ENCODE data around the gene APEX1. TPM values are rescaled to one million over a fixed set of nuclear protein-coding genes. Genes with fewer than 3 reads are reported as not detected.
A peak's percentile ranks its signal among the peaks of the same experiment; 100 is the strongest.

The APEX1 gene
- total and polyA plus RNA-seq, 2 of the 8 experiments (the other 6 are each of a cell fraction or from before 2014, with no cell fraction given) = 384 to 700 TPM

DNA sequence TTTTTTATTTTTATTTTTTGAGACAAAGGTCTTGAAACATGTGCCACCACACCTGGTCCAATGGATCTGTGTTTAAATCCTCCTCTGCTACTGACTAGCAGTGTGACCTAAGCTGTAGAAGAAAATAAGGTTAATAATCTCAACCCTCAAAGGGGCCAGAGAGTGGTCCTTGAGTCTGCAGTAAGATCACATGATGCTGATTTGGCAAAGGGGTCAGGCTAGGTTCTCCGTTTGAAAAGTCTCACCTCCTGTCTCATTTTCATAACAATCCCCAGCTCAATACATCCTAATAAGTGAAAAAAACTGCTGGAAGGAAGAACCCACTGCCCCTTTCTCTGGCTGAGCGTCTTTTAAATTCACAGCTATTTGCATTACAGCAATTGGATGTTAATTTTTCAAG lies 33.8 kb upstream of the APEX1 start:
- CTCF ChIA-PET (ENCODE audit: partially characterized antibody) = interaction anchor here (0.8 to 1.0 kb wide), 4 partner anchors 13 to 236 kb away, joined by 3 read pairs; no protein-coding TSS in a partner anchor
- Histone ChIP-seq H2BK20ac (ENCODE audit: low read length) (no peak overlapping the region; the same call in 1 of the 2 replicates), H3K79me1 (ENCODE audit: low read depth, low read length) (no peaks in the 10 kb centered on the region), H2BK12ac (ENCODE audit: low read depth, low read length) (no peak overlapping the region), H3K36me3 (ENCODE audit: control insufficient read depth in 2 of 4, insufficient read depth in 4 of 4, low read length in 3 of 4) (no peaks in the 10 kb centered on the region), H3K9ac (replicated peaks in 1 of 4; ENCODE audit: extremely low read depth in 1 of 4, low read depth in 3 of 4, low read length in 3 of 4) (no peak overlapping the region), H3K14ac (ENCODE audit: insufficient read length) (no peak overlapping the region), H3K27me3 (replicated peaks in 1 of 4; ENCODE audit: control insufficient read depth in 3 of 4, extremely low read depth in 1 of 4, insufficient read depth in 3 of 4, low read length in 3 of 4) (no peaks in the 10 kb centered on the region), H3K4ac (replicated peaks; ENCODE audit: insufficient read length, low read depth, low read length) (peak overlapping the region; percentile 6), H3K9me3 (ENCODE audit: insufficient read depth in 2 of 2, low read depth in 1 of 2, low read length in 1 of 2) (no peaks in the 10 kb centered on the region), H3K18ac (ENCODE audit: extremely low read depth, low read length) (no peak overlapping the region), H3K23ac (ENCODE audit: insufficient read length) (no peak overlapping the region), H3K4me1 (replicated peaks in 1 of 4; ENCODE audit: control insufficient read depth in 3 of 4, insufficient read depth in 4 of 4, low read length in 3 of 4) (peaks cover 0 to 5% (median 2%) of the 10 kb centered on the region in 4 experiments; a peak in 3 of 7 replicates), H3K4me3 (ENCODE audit: extremely low read depth in 1 of 4, insufficient read depth in 2 of 4, low read depth in 3 of 4, low read length in 4 of 4) (peak overlapping the region in 1 of 4 experiments; percentile 10; a peak in 1 of 8 replicates), H2BK5ac (ENCODE audit: low read depth, low read length) (no peak overlapping the region), H2BK120ac (replicated peaks; ENCODE audit: low read depth, low read length) (no peak overlapping the region), H4K91ac (replicated peaks; ENCODE audit: insufficient read length, low read length) (no peak overlapping the region), H3K79me2 (ENCODE audit: control insufficient read depth in 1 of 2, insufficient read depth in 2 of 2, low read length in 2 of 2) (no peaks in the 10 kb centered on the region), H3K4me2 (ENCODE audit: insufficient read depth in 1 of 2, low read depth in 2 of 2, low read length in 2 of 2) (peak overlapping the region; percentile 22 to 48; a peak in 3 of 4 replicates), H2BK15ac (ENCODE audit: low read length) (no peak overlapping the region), H4K8ac (ENCODE audit: extremely low read depth, insufficient read depth, low read length) (no peak overlapping the region), H2AK5ac (ENCODE audit: low read depth, low read length) (no peak overlapping the region), H4K20me1 (replicated peaks in 1 of 2; ENCODE audit: control insufficient read depth in 1 of 2, insufficient read depth in 2 of 2, low read length in 2 of 2) (no peaks in the 10 kb centered on the region), H3K27ac (ENCODE audit: low read depth, low read length) (no peak overlapping the region), H3K23me2 (ENCODE audit: low read depth, low read length) (peaks cover 2% of the 10 kb centered on the region; the same call in 1 of the 2 replicates), H2AFZ (ENCODE audit: low read length) (no peak overlapping the region), H4K5ac (ENCODE audit: insufficient read length, low read depth, low read length) (peak overlapping the region; percentile 9), H3K56ac (replicated peaks; ENCODE audit: insufficient read length, low read depth, low read length) (no peak overlapping the region)
- DNase-seq (ENCODE audit: low read depth in 1 of 2, low spot score in 2 of 2) (no peak), FAIRE-seq (no peak)
- 7% methylated on average over 2 of the region's 2 CpGs; no CpG with 5 or more reads in 1 of the 2 experiments for WGBS, 2 experiments (ENCODE audit: extremely low coverage in 1 of 2, insufficient coverage in 1 of 2, insufficient read length in 1 of 2, insufficient replicate concordance in 2 of 2, low coverage in 1 of 2, low lambda C conversion rate in 2 of 2, missing lambda C conversion rate in 1 of 2)
- TF ChIP-seq KDM5A (IDR thresholded peaks at IDR 0.05; ENCODE audit: low read length) = no peak
- no peak for TF ChIP-seq SRF (IDR thresholded peaks at IDR 0.05; ENCODE audit: low read depth, low read length)
- TF ChIP-seq, protein P1, sequence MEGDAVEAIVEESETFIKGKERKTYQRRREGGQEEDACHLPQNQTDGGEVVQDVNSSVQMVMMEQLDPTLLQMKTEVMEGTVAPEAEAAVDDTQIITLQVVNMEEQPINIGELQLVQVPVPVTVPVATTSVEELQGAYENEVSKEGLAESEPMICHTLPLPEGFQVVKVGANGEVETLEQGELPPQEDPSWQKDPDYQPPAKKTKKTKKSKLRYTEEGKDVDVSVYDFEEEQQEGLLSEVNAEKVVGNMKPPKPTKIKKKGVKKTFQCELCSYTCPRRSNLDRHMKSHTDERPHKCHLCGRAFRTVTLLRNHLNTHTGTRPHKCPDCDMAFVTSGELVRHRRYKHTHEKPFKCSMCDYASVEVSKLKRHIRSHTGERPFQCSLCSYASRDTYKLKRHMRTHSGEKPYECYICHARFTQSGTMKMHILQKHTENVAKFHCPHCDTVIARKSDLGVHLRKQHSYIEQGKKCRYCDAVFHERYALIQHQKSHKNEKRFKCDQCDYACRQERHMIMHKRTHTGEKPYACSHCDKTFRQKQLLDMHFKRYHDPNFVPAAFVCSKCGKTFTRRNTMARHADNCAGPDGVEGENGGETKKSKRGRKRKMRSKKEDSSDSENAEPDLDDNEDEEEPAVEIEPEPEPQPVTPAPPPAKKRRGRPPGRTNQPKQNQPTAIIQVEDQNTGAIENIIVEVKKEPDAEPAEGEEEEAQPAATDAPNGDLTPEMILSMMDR (IDR thresholded peaks at IDR 0.05; ENCODE audit: control extremely low read depth in 1 of 3, insufficient read depth in 1 of 3, low read depth in 1 of 3, low read length in 3 of 3) = no peak
- TF ChIP-seq PHF8 (conservative IDR thresholded peaks at IDR 0.05; ENCODE audit: low read depth, low read length) = no peak
- no peak for TF ChIP-seq SUZ12 (IDR thresholded peaks at IDR 0.05; ENCODE audit: low read length)
- no peak for TF ChIP-seq RXRA (IDR thresholded peaks at IDR 0.05; ENCODE audit: insufficient read depth, low read depth, low read length)
- no peak for TF ChIP-seq EGR1 (IDR thresholded peaks at IDR 0.05; ENCODE audit: borderline replicate concordance, low read depth, low read length)
- no peak for TF ChIP-seq SIX5 (IDR thresholded peaks at IDR 0.05; ENCODE audit: low read depth, low read length)
- POLR2A ChIA-PET (ENCODE audit: partially characterized antibody) = interaction anchor here (0.7 to 2.6 kb wide), 6 partner anchors 11 to 78 kb away, joined by 3 to 12 read pairs (median 4); partner anchors contain the start of genes APEX1, OSGEP, PARP2 and PIP4P1
